ENCODE results near the gene LARGE2.
A peak's percentile ranks its signal among the peaks of the same experiment; 100 is the strongest.

LARGE2 gene

GRCh38 chr11:45964911-45965389, 42.5 kb downstream of the LARGE2 start:
- TF ChIP-seq, protein P1, sequence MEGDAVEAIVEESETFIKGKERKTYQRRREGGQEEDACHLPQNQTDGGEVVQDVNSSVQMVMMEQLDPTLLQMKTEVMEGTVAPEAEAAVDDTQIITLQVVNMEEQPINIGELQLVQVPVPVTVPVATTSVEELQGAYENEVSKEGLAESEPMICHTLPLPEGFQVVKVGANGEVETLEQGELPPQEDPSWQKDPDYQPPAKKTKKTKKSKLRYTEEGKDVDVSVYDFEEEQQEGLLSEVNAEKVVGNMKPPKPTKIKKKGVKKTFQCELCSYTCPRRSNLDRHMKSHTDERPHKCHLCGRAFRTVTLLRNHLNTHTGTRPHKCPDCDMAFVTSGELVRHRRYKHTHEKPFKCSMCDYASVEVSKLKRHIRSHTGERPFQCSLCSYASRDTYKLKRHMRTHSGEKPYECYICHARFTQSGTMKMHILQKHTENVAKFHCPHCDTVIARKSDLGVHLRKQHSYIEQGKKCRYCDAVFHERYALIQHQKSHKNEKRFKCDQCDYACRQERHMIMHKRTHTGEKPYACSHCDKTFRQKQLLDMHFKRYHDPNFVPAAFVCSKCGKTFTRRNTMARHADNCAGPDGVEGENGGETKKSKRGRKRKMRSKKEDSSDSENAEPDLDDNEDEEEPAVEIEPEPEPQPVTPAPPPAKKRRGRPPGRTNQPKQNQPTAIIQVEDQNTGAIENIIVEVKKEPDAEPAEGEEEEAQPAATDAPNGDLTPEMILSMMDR (conservative IDR thresholded peaks at IDR 0.05; ENCODE audit: low read depth) = peak; percentile 92
- CTCF ChIA-PET = interaction anchor here (0.6 to 2.4 kb wide), 26 partner anchors 9 to 1169 kb away, joined by 3 to 21 read pairs (median 4); no protein-coding TSS in a partner anchor
- POLR2A ChIA-PET (ENCODE audit: low non-redundant PET) = no interaction called here
- peak overlapping the region; percentile 36; the same call in 1 of the 2 replicates for H3K27ac ChIP-seq
- DNase-seq (ENCODE audit: low spot score) = peak; percentile 74

GRCh38 chr11:45967506-45967905, 45.0 kb downstream of the LARGE2 start:
- TF ChIP-seq, protein P1 (conservative IDR thresholded peaks at IDR 0.05; ENCODE audit: low read depth) = no peak
- ChIA-PET POLR2A (ENCODE audit: low non-redundant PET) (no interaction called here), CTCF (no interaction called here)
- H3K27ac ChIP-seq = no peak overlapping the region
- DNase-seq (ENCODE audit: low spot score) = no peak

- TF ChIP-seq, protein P1 (conservative IDR thresholded peaks at IDR 0.05; ENCODE audit: low read depth) = no peak
- ChIA-PET CTCF (interaction anchor here (0.6 to 0.8 kb wide), 2 partner anchors 38 to 352 kb away, joined by 3 to 4 read pairs; no protein-coding TSS in a partner anchor), POLR2A (ENCODE audit: low non-redundant PET) (no interaction called here)
- DNase-seq (ENCODE audit: low spot score) = no peak
- no peak overlapping the region for H3K27ac ChIP-seq
Measured at GRCh38 chr11:45968901-45969300, 46.4 kb downstream of the LARGE2 start.

DNA sequence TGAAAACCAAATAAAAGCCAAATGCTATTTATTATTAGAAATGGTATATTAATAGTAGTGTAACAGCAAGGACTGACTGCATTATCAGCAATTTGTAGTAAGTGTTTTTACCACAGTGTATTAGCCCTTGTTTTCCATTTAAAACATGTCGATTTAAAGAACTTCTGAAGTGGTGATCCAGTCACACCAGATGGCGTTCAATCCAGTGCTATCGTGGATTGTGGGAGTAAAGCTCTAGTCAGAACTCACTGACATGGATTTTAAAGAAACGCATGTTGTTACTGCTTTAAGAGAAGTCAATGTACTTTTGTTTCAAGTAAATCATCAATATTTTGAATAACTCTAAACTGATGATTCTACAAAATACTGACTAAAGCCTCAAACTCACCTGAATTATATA, 51.1 kb downstream of the LARGE2 start:
- POLR2A ChIA-PET (ENCODE audit: low non-redundant PET) = no interaction called here

DNA sequence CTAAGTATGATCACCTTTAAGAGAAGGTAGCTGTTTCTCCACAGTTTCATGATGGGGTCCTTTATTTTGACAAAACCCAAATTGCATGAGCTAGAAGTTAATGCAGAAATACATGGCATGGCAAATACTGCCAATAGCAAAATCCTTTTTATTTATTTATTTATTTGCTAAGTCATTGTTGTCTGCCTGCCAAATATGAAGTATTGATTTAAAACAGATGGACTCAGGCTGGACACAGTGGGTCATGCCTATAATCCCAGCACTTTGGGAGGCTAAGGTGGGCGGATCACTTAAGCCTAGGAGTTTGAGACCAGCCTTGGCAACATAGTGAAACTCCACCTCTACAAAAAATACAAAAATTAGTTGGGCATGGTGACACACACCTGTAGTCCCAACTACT, 52.4 kb downstream of the LARGE2 start:
- TF ChIP-seq, protein P1 (conservative IDR thresholded peaks at IDR 0.05; ENCODE audit: low read depth) = no peak
- ChIA-PET POLR2A (ENCODE audit: low non-redundant PET) (no interaction called here), CTCF (interaction anchor here (0.7 to 1.4 kb wide), 2 partner anchors 10 to 39 kb away, joined by 3 to 5 read pairs; no protein-coding TSS in a partner anchor)
- H3K27ac ChIP-seq = no peak overlapping the region
- no peak for DNase-seq (ENCODE audit: low spot score)

More for the DNA sequence above, 51.1 kb downstream of the LARGE2 start:
- H3K27ac ChIP-seq = no peak overlapping the region
- DNase-seq (ENCODE audit: low spot score) = no peak
- CTCF ChIA-PET = no interaction called here
- TF ChIP-seq, protein P1 (conservative IDR thresholded peaks at IDR 0.05; ENCODE audit: low read depth) = no peak

Measured in RWPE1 (cell line).